GM20431 (cell line): ENCODE measurements around the gene CTTNBP2.

Experiments used
- in situ Hi-C: fragments of 300-500 bp; cut with MseI, MboI; formaldehyde crosslinking; loops from one replicate; pipeline ENCODE4 v1.15.0; 2020; ENCODE audit warnings: low sequenced_read_pairs; ENCODE audit not compliant: unreplicated experiment

Gene CTTNBP2

GRCh38 chr7:117828825-117829224 is 44.4 kb downstream of the CTTNBP2 start:
- in situ Hi-C loops = no loop called here

- in situ Hi-C loops = no loop called here
Observed at GRCh38 chr7:117827862-117828261, 45.4 kb downstream of the CTTNBP2 start.

- in situ Hi-C loops = no loop called here
Observed at GRCh38 chr7:117825132-117825531, 48.1 kb downstream of the CTTNBP2 start.

- in situ Hi-C loops = no loop called here
Observed at GRCh38 chr7:117824592-117824991, 48.6 kb downstream of the CTTNBP2 start.

- in situ Hi-C loops = no loop called here
Observed at GRCh38 chr7:117819558-117819957, 53.7 kb downstream of the CTTNBP2 start.

GRCh38 chr7:117818232-117818631 is 55.0 kb downstream of the CTTNBP2 start:
- in situ Hi-C loops = no loop called here

GRCh38 chr7:117816727-117817126 is 56.5 kb downstream of the CTTNBP2 start:
- in situ Hi-C loops = no loop called here

- in situ Hi-C loops = no loop called here
Observed at GRCh38 chr7:117811696-117812095, 61.5 kb downstream of the CTTNBP2 start.

- in situ Hi-C loops = no loop called here
Observed at GRCh38 chr7:117810642-117811512, 62.4 kb downstream of the CTTNBP2 start.

- in situ Hi-C loops = no loop called here
Observed at GRCh38 chr7:117809958-117810357, 63.3 kb downstream of the CTTNBP2 start.

GRCh38 chr7:117808910-117809705 is 64.1 kb downstream of the CTTNBP2 start:
- in situ Hi-C loops = no loop called here

- in situ Hi-C loops = no loop called here
Observed at GRCh38 chr7:117808341-117808757, 64.9 kb downstream of the CTTNBP2 start.

GRCh38 chr7:117807676-117808075 is 65.6 kb downstream of the CTTNBP2 start:
- in situ Hi-C loops = no loop called here

- in situ Hi-C loops = no loop called here
Observed at GRCh38 chr7:117806011-117806410, 67.2 kb downstream of the CTTNBP2 start.

GRCh38 chr7:117805241-117805640 is 68.0 kb downstream of the CTTNBP2 start:
- in situ Hi-C loops = no loop called here

- in situ Hi-C loops = no loop called here
Observed at GRCh38 chr7:117803476-117803875, 69.8 kb downstream of the CTTNBP2 start.

- in situ Hi-C loops = no loop called here
Observed at GRCh38 chr7:117802660-117803059, 70.6 kb downstream of the CTTNBP2 start.

GRCh38 chr7:117800841-117801240 is 72.4 kb downstream of the CTTNBP2 start:
- in situ Hi-C loops = no loop called here

GRCh38 chr7:117800406-117800805 is 72.8 kb downstream of the CTTNBP2 start:
- in situ Hi-C loops = no loop called here

- in situ Hi-C loops = no loop called here
Observed at GRCh38 chr7:117796889-117797288, 76.4 kb downstream of the CTTNBP2 start.

GRCh38 chr7:117793976-117794375 is 79.3 kb downstream of the CTTNBP2 start:
- in situ Hi-C loops = no loop called here
